GM18526 (cell line): ENCODE data around the gene PHOX2B.

Source experiments
- POLR2A ChIP-seq: IDR thresholded peaks from 3 replicates; pipeline ENCODE4 v1.6.1; 2011; ENCODE audit not compliant: insufficient read length; ENCODE audit errors: extremely low read depth

PHOX2B gene

GRCh38 chr4:41731569-41732126 is 16.9 kb downstream of the PHOX2B start:
- no peak for TF ChIP-seq POLR2A

GRCh38 chr4:41728573-41728913 is 20.0 kb downstream of the PHOX2B start:
- no peak for TF ChIP-seq POLR2A

GRCh38 chr4:41727861-41728572 is 20.5 kb downstream of the PHOX2B start:
- TF ChIP-seq POLR2A = no peak

- TF ChIP-seq POLR2A = no peak
These were observed 23.3 kb downstream of the PHOX2B start for GRCh38 chr4:41725254-41725653.

GRCh38 chr4:41723286-41723685 is 25.2 kb downstream of the PHOX2B start:
- TF ChIP-seq POLR2A = no peak

- TF ChIP-seq POLR2A = no peak
These were observed 26.3 kb downstream of the PHOX2B start for GRCh38 chr4:41722181-41722580.

GRCh38 chr4:41719417-41719816 is 29.1 kb downstream of the PHOX2B start:
- no peak for TF ChIP-seq POLR2A

- TF ChIP-seq POLR2A = no peak
These were observed 29.6 kb downstream of the PHOX2B start for GRCh38 chr4:41718907-41719306.

- no peak for TF ChIP-seq POLR2A
These were observed 33.4 kb downstream of the PHOX2B start for GRCh38 chr4:41715155-41715554.

GRCh38 chr4:41714364-41715000 is 34.0 kb downstream of the PHOX2B start:
- TF ChIP-seq POLR2A = no peak

- no peak for TF ChIP-seq POLR2A
These were observed 34.8 kb downstream of the PHOX2B start for GRCh38 chr4:41713768-41714167.

- TF ChIP-seq POLR2A = no peak
These were observed 36.1 kb downstream of the PHOX2B start for GRCh38 chr4:41712425-41712824.

- no peak for TF ChIP-seq POLR2A
These were observed 38.6 kb downstream of the PHOX2B start for GRCh38 chr4:41709844-41710481.

- TF ChIP-seq POLR2A = no peak
These were observed 44.7 kb downstream of the PHOX2B start for GRCh38 chr4:41703785-41704184.

GRCh38 chr4:41702770-41703169 is 45.8 kb downstream of the PHOX2B start:
- no peak for TF ChIP-seq POLR2A

GRCh38 chr4:41701983-41702382 is 46.5 kb downstream of the PHOX2B start:
- no peak for TF ChIP-seq POLR2A
